ENCODE results near the gene LBH.

GRCh38 chr2:30221531-30221930, 9.8 kb upstream of the LBH start:
- no peak for TF ChIP-seq CTCF (IDR thresholded peaks at IDR 0.05; ENCODE audit: extremely low read depth in 1 of 2, insufficient read depth in 1 of 2, low read depth in 1 of 2, low read length in 2 of 2)
- TF ChIP-seq POLR2AphosphoS5 (IDR thresholded peaks at IDR 0.05; ENCODE audit: insufficient read depth, low read depth, low read length), result no peak
- TF ChIP-seq POLR2A (IDR thresholded peaks at IDR 0.05; ENCODE audit: low read depth, low read length), result no peak

Measured in endothelial cell of umbilical vein (primary cell).